Keratinocyte (primary cell): ENCODE measurements around the gene SLC41A3.

Source experiments
- EZH2 ChIP-seq: IDR thresholded peaks from one replicate; pipeline ENCODE4 v1.6.1; 2012; ENCODE audit warnings: inconsistent platforms, mild to moderate bottlenecking, low read length, moderate library complexity
- TF ChIP-seq, protein P1 (sequence below), 3 experiments: IDR thresholded peaks in 1 of 3; conservative IDR thresholded peaks in 1 of 3; optimal IDR thresholded peaks in 1 of 3; 2 replicates in 2 of 3; 3 replicates in 1 of 3; pipeline versions ENCODE3 to v1.5.1; 2011; ENCODE audit warnings: low read length in 3 of 3, mild to moderate bottlenecking in 3 of 3, moderate library complexity in 2 of 3, control low read depth in 1 of 3, inconsistent platforms in 1 of 3; ENCODE audit not compliant: insufficient read depth in 2 of 3; ENCODE audit errors: extremely low read depth in 1 of 3

DNA sequence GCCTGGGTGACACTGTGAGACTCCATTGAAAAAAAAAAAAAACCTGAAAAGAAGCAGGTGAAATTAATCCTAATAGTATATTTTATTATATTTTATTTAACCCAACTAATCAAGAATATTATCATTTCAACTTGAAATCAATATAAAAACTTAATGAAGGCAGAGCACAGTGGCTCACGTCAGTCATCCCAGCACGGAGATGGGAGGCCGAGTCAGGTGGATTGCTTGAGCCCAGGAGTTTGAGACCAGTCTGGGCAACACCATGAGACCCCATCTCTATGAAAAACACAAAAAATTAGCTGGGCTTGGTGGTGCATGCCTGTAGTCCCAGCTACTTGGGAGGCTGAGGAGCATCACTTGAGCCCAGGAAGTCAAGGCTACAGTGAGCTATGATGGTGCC, 33.3 kb upstream of the SLC41A3 start:
- TF ChIP-seq, protein P1, sequence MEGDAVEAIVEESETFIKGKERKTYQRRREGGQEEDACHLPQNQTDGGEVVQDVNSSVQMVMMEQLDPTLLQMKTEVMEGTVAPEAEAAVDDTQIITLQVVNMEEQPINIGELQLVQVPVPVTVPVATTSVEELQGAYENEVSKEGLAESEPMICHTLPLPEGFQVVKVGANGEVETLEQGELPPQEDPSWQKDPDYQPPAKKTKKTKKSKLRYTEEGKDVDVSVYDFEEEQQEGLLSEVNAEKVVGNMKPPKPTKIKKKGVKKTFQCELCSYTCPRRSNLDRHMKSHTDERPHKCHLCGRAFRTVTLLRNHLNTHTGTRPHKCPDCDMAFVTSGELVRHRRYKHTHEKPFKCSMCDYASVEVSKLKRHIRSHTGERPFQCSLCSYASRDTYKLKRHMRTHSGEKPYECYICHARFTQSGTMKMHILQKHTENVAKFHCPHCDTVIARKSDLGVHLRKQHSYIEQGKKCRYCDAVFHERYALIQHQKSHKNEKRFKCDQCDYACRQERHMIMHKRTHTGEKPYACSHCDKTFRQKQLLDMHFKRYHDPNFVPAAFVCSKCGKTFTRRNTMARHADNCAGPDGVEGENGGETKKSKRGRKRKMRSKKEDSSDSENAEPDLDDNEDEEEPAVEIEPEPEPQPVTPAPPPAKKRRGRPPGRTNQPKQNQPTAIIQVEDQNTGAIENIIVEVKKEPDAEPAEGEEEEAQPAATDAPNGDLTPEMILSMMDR (optimal IDR thresholded peaks at IDR 0.05 in 1 of 3, IDR thresholded peaks at IDR 0.05 in 1 of 3, conservative IDR thresholded peaks at IDR 0.05 in 1 of 3; ENCODE audit: extremely low read depth in 1 of 3, insufficient read depth in 2 of 3, low read length in 3 of 3), result no peak
- TF ChIP-seq EZH2, result no peak
